K562 (cell line): Measurements from ENCODE around the gene PTK6. TPM values are rescaled to one million over a fixed set of nuclear protein-coding genes. Genes with fewer than 3 reads are reported as not detected.

Source experiments
- ATAC-seq: fragments of 200-7000 bp; cut with Tn5 transposase; 3 replicates; pipeline ENCODE4 v1.9.1; 2020; ENCODE audit warnings: moderate library complexity
- BruUV-seq: library from RNA; stranded (reverse); fragments of 400-500 nt; replicated peaks from 2 replicates; lab custom pipeline; 2021; lab: Mats Ljungman, UMichigan
- CTCF ChIA-PET: fragments of 300-600 bp; formaldehyde crosslinking; extraction: SDS; loops from one replicate; lab custom pipeline; 2021; ENCODE audit warnings: low intra/inter-chr PET ratio; lab: Yijun Ruan, JAX
- POLR2A ChIA-PET: fragments of 300-600, 350-650 bp; sonication (Branson Sonifier 250); formaldehyde crosslinking; extraction: SDS; loops from one replicate; lab custom pipeline; 2021; ENCODE audit warnings: antibody characterized with exemption, inconsistent platforms; lab: Yijun Ruan, JAX
- DNase-seq, 4 experiments: peaks; one replicate each; pipeline versions ENCODE4 v3.0.0 to v3.0.0-alpha.2; 2011 to 2018; ENCODE audit warnings: low spot score in 3 of 4, mixed read lengths in 3 of 4; ENCODE audit errors: extremely low read depth in 1 of 4
- FAIRE-seq: peaks from 2 replicates; lab custom pipeline; 2011; peaks lifted over from hg19 to GRCh38; lab: Jason Lieb, UNC
- H2AFZ ChIP-seq: 2 replicates; pipeline ENCODE4 v1.6.0; 2011; ENCODE audit warnings: low read depth, low read length, control low read depth, inconsistent platforms
- H3K27ac ChIP-seq: fragments of 200-600 bp; 3 replicates; pipeline ENCODE4 v1.8.0; 2011; ENCODE audit warnings: low read depth, mild to moderate bottlenecking, control low read depth, inconsistent platforms, low read length, moderate library complexity, mixed read lengths; ENCODE audit errors: extremely low read depth
- H3K27me3 ChIP-seq, 2 experiments: fragments of 300-600 bp in 1 of 2; 2 replicates in 1 of 2; 3 replicates in 1 of 2; pipeline versions ENCODE4 v1.6.0 to v1.8.0; 2011; ENCODE audit warnings: inconsistent platforms in 2 of 2, low read length in 2 of 2, mild to moderate bottlenecking in 1 of 2, mixed read lengths in 1 of 2, moderate library complexity in 1 of 2; ENCODE audit not compliant: control insufficient read depth in 2 of 2, insufficient read depth in 2 of 2
- H3K36me3 ChIP-seq: fragments of 300-600 bp; 3 replicates; pipeline ENCODE4 v1.8.0; 2011; ENCODE audit warnings: mild to moderate bottlenecking, low read length, inconsistent platforms; ENCODE audit not compliant: control insufficient read depth, insufficient read depth
- H3K4me1 ChIP-seq, 2 experiments: fragments of 200-600 bp in 1 of 2; replicated peaks in 1 of 2; 2 replicates in 1 of 2; 3 replicates in 1 of 2; pipeline versions ENCODE4 v1.5.1 to v1.8.0; 2011; ENCODE audit warnings: inconsistent platforms in 2 of 2, low read length in 2 of 2, mild to moderate bottlenecking in 1 of 2, mixed read lengths in 1 of 2, moderate library complexity in 1 of 2; ENCODE audit not compliant: control insufficient read depth in 2 of 2, insufficient read depth in 2 of 2
- H3K4me2 ChIP-seq: 2 replicates; pipeline ENCODE4 v1.6.1; 2011; ENCODE audit warnings: low read length, control low read depth, inconsistent platforms, mixed read lengths; ENCODE audit not compliant: insufficient read depth
- H3K4me3 ChIP-seq: fragments of 200-600 bp; sonication (generic), shearing (Covaris generic); 2 replicates; pipeline ENCODE4 v1.5.1; 2016; ENCODE audit warnings: control low read depth, inconsistent platforms
- H3K79me2 ChIP-seq: fragments of 200-600 bp; 3 replicates; pipeline ENCODE4 v1.8.0; 2011; ENCODE audit warnings: low read length, inconsistent platforms; ENCODE audit not compliant: control insufficient read depth, insufficient read depth
- H3K9ac ChIP-seq, 2 experiments: 2 replicates each; pipeline versions ENCODE4 v1.6.0 to v1.6.1; 2011; ENCODE audit warnings: low read depth in 2 of 2, low read length in 2 of 2, control low read depth in 1 of 2, inconsistent platforms in 1 of 2, mild to moderate bottlenecking in 1 of 2, mixed read lengths in 1 of 2; ENCODE audit not compliant: insufficient read depth in 1 of 2
- H3K9me1 ChIP-seq: one replicate; pipeline ENCODE4 v1.6.0; 2011; ENCODE audit warnings: inconsistent platforms, mild to moderate bottlenecking, low read length, moderate library complexity; ENCODE audit not compliant: control insufficient read depth, insufficient read depth
- H3K9me3 ChIP-seq: replicated peaks from 2 replicates; pipeline ENCODE4 v1.5.1; 2011; ENCODE audit warnings: low read depth, low read length, inconsistent platforms; ENCODE audit not compliant: control insufficient read depth, insufficient read depth
- H4K20me1 ChIP-seq: replicated peaks from 2 replicates; pipeline ENCODE4 v1.6.1; 2011; ENCODE audit warnings: low read length, inconsistent platforms, mixed read lengths; ENCODE audit not compliant: control insufficient read depth, insufficient read depth
- WGBS: fragments of 100-300 bp; shearing (Covaris generic); methylation state at CpG from one replicate; pipeline ENCODE4 v1.1.6; 2016; ENCODE audit warnings: low coverage, mixed read lengths; ENCODE audit not compliant: insufficient coverage; ENCODE audit errors: missing lambda C conversion rate; 5-methylcytosine and 5-hydroxymethylcytosine counted together
- in situ Hi-C: fragments of 300-500 bp; cut with MboI; formaldehyde crosslinking; loops from 4 replicates; pipeline ENCODE4 v1.15.0; 2018; ENCODE audit warnings: inconsistent platforms, mixed read lengths
- intact Hi-C: fragments of 100-400 bp; cut with micrococcal nuclease; formaldehyde crosslinking; loops from 2 replicates; pipeline ENCODE4 v1.14.2; 2022
- polyA plus RNA-seq, 8 experiments: library from polyadenylated mRNA; depleted of rRNA in 4 of 8; stranded (reverse) in 5 of 8; unstranded in 3 of 8; fragments of >200 nt; fragmentation: Nextera tagmentation in 2 of 8; fragmentation: Illumina TruSeq in 1 of 8; extraction: Ambion mirVana in 2 of 8; extraction: Trizol in 1 of 8; gene quantifications; 2 replicates each; pipeline versions ENCODE4 v1.2.1 to v1.2.3, GENCODE V29; 2011 to 2014; ENCODE audit warnings: inconsistent platforms in 1 of 8, missing spikeins in 1 of 8
- total RNA-seq, 7 experiments: library from RNA; depleted of rRNA in 6 of 7; stranded (reverse); fragments of >200 nt in 6 of 7; fragmentation: Illumina TruSeq in 2 of 7; extraction: Trizol in 2 of 7; gene quantifications; 2 replicates each; pipeline versions ENCODE4 v1.2.1 to v1.2.3, GENCODE V29; 2011 to 2021; ENCODE audit warnings: low replicate concordance in 1 of 7
- TF ChIP-seq, protein P1 (sequence below): fragments of 250-450 bp; sonication (Bioruptor Pico); IDR thresholded peaks from 2 replicates; pipeline ENCODE4 v1.4.0; 2020
- TF ChIP-seq, protein P2 (sequence below): sonication (generic); formaldehyde crosslinking; IDR thresholded peaks from 2 replicates; pipeline ENCODE4 v1.8.1; 2023; ENCODE audit warnings: mild to moderate bottlenecking, missing genetic modification reagents

PTK6 gene
- total and polyA plus RNA-seq, 9 of the 15 experiments (the other 6 are each of a cell fraction or from before 2014, with no cell fraction given), result 0.07 TPM; not detected in 8

DNA sequence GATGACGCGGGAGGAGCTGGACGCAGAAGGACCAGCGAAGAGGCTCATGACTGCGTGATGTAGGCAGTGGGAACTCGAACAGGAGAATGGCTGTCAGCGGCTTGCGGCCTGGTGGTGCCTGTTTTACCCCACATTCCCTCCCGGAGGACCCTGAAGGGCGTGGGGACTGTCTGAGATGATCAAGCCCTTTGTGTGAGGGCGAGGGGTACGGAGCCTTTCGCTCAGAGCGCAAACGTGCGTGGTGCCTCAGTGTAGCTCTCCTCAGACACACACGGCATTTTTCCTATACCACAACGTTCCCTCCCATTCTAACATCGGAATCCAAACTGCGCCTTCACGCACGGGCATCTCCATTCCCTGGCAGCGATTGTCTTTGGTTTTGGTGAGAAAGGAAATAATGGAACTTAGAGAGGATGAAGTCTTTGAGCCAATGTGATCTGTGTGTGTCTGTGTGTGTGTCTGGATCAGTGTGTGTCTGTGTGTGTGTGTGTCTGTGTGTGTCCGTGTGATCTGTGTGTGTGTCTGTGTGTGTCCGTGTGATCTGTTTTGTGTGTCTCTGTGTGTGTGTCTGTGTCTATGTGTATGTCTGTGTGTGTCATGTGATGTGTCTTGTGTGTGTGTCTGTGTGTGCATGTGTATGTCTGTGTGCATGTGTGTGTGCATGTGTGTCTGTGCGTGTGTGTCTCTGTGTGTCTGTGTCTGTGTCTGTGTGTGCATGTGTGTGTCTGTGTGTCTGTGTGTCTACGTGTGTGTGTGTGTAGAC, 5.3 kb downstream of the PTK6 start:
- Histone ChIP-seq H4K20me1 (peaks cover 9% of the 10 kb centered on the region; the same call in 1 of the 2 replicates), H3K4me1 (peaks cover 0 to 64% of the 10 kb centered on the region in 2 experiments; a peak in 2 of 5 replicates), H3K36me3 (no peaks in the 10 kb centered on the region), H3K9me3 (no peaks in the 10 kb centered on the region)
- FAIRE-seq, result peak; percentile 76
- 36% methylated on average over 25 of the region's 27 CpGs for WGBS
- TF ChIP-seq, protein P1, sequence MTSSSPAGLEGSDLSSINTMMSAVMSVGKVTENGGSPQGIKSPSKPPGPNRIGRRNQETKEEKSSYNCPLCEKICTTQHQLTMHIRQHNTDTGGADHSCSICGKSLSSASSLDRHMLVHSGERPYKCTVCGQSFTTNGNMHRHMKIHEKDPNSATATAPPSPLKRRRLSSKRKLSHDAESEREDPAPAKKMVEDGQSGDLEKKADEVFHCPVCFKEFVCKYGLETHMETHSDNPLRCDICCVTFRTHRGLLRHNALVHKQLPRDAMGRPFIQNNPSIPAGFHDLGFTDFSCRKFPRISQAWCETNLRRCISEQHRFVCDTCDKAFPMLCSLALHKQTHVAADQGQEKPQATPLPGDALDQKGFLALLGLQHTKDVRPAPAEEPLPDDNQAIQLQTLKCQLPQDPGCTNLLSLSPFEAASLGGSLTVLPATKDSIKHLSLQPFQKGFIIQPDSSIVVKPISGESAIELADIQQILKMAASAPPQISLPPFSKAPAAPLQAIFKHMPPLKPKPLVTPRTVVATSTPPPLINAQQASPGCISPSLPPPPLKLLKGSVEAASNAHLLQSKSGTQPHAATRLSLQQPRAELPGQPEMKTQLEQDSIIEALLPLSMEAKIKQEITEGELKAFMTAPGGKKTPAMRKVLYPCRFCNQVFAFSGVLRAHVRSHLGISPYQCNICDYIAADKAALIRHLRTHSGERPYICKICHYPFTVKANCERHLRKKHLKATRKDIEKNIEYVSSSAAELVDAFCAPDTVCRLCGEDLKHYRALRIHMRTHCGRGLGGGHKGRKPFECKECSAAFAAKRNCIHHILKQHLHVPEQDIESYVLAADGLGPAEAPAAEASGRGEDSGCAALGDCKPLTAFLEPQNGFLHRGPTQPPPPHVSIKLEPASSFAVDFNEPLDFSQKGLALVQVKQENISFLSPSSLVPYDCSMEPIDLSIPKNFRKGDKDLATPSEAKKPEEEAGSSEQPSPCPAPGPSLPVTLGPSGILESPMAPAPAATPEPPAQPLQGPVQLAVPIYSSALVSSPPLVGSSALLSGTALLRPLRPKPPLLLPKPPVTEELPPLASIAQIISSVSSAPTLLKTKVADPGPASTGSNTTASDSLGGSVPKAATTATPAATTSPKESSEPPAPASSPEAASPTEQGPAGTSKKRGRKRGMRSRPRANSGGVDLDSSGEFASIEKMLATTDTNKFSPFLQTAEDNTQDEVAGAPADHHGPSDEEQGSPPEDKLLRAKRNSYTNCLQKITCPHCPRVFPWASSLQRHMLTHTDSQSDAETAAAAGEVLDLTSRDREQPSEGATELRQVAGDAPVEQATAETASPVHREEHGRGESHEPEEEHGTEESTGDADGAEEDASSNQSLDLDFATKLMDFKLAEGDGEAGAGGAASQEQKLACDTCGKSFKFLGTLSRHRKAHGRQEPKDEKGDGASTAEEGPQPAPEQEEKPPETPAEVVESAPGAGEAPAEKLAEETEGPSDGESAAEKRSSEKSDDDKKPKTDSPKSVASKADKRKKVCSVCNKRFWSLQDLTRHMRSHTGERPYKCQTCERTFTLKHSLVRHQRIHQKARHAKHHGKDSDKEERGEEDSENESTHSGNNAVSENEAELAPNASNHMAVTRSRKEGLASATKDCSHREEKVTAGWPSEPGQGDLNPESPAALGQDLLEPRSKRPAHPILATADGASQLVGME, result no peak
- TF ChIP-seq, protein P2, sequence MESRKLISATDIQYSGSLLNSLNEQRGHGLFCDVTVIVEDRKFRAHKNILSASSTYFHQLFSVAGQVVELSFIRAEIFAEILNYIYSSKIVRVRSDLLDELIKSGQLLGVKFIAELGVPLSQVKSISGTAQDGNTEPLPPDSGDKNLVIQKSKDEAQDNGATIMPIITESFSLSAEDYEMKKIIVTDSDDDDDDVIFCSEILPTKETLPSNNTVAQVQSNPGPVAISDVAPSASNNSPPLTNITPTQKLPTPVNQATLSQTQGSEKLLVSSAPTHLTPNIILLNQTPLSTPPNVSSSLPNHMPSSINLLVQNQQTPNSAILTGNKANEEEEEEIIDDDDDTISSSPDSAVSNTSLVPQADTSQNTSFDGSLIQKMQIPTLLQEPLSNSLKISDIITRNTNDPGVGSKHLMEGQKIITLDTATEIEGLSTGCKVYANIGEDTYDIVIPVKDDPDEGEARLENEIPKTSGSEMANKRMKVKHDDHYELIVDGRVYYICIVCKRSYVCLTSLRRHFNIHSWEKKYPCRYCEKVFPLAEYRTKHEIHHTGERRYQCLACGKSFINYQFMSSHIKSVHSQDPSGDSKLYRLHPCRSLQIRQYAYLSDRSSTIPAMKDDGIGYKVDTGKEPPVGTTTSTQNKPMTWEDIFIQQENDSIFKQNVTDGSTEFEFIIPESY (CRISPR knock-in tag), result peak; percentile 53; the same call in 1 of the 2 replicates
- TF ChIP-seq, all 486 proteins: peak for 1
- Histone ChIP-seq H3K9ac (no peak overlapping the region), H3K4me2 (no peak overlapping the region), H3K4me3 (no peak overlapping the region), H3K27me3 (peaks cover 0 to 44% of the 10 kb centered on the region in 2 experiments; a peak in 3 of 5 replicates), H3K79me2 (no peaks in the 10 kb centered on the region), H3K9me1 (no peaks in the 10 kb centered on the region), H3K27ac (no peak overlapping the region), H2AFZ (no peak overlapping the region)
- ChIA-PET POLR2A (interaction anchor here (0.5 to 0.9 kb wide), 4 partner anchors 9 to 505 kb away, joined by 3 to 4 read pairs (median 4); no protein-coding TSS in a partner anchor), CTCF (no interaction called here)
- in situ Hi-C loops, result no loop called here
- DNase-seq (no peak), ATAC-seq (no peak)
- no TSS peak for BruUV-seq
- intact Hi-C loops, result loop anchor here (10.0 kb wide), 2 partner anchors 123 to 173 kb away; partner anchors contain the start of genes ARFRP1, RTEL1, STMN3 and ZGPAT
